CD1c-positive myeloid dendritic cell (primary cell): Measurements from ENCODE around the gene BTBD6.

ENCODE experiments used
- DNase-seq: peaks from one replicate; pipeline ENCODE4 v3.0.0-alpha.2; 2016; ENCODE audit errors: extremely low spot score

Gene BTBD6

GRCh38 chr14:105211086-105211757 is 37.1 kb upstream of the BTBD6 start:
- DNase-seq: no peak

- no peak for DNase-seq
These were observed 36.6 kb upstream of the BTBD6 start for GRCh38 chr14:105211758-105212089.

DNA sequence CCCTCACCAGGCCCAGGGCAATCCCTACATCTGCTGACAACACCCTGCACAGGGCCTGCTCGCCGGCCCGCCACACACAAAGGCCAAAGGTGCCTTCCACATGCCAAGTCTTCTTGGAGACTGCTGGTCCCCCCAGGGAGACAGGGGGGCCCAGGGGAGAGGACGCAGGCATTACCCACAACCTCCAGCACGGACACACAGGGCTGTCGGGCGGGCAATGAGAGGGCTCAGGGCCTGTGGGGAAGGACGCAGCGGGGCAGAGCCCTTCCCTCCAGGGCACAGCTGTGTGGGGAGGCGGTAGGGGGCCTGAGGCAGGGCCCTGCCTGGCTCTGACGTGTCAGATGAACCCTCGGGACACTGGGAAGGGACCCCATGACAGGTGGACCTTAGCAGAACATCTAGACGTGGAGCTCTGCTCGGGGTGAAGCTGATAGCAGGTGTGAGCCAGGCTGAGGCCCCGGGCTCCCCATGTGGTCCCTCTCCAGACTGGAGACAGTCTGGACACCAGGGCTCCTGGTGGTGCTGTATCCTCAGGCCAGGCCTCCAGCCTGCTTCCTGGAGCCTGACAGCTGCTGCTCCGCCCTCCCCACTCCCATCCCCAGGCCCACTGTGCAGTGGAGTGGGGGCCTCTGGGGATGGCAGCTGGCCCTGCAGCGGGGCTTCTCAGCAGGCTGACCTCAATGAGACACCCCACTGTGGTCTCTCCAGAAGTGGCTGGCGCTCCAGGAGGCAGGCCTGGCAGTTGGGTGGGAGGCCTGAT is 35.6 kb upstream of the BTBD6 start:
- no peak for DNase-seq

DNA sequence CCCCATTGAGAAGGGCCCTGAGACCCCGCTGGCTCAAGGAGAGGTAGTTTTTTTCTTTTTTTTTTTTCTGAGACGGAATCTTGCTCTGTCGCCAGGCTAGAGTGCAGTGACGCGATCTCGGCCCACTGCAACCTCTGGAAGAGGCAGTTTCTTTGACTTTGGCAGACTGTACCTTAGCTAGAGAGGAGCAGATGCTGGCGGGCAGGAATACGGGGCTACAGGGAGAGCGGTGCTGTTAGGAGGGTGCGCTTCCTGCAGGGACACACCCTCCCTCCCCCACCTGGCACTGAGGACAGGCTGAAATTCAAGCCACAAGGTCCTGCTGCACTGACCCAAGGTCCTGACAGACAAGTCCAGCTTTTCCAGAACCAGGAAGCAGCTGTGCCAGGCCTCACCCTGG is 35.0 kb upstream of the BTBD6 start:
- DNase-seq: no peak

GRCh38 chr14:105214324-105214915 is 33.9 kb upstream of the BTBD6 start:
- DNase-seq: no peak

GRCh38 chr14:105215602-105216001 is 32.7 kb upstream of the BTBD6 start:
- DNase-seq: no peak

GRCh38 chr14:105216490-105217247 is 31.7 kb upstream of the BTBD6 start:
- no peak for DNase-seq

- DNase-seq: no peak
These were observed 30.6 kb upstream of the BTBD6 start for GRCh38 chr14:105217774-105218173.

DNA sequence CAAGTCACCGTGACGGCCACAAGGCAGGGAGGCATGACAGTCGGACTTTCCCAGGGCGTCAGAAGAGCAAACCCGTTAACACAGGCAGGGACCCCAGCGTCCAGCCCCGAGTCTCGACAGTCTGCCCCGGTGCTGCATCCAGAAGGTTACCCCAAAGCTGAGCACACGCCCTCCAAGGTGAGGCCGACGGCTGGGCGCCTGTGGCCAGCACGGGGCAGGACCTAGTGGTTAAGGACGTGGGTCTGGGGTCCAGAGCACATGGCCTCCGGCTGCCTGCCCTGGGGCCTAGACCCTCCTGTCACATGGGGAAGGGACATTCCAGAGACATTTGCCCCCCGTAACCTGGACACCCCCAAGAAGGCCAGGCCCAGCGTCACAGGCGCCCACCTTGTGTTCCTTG is 29.7 kb upstream of the BTBD6 start:
- DNase-seq: no peak

DNA sequence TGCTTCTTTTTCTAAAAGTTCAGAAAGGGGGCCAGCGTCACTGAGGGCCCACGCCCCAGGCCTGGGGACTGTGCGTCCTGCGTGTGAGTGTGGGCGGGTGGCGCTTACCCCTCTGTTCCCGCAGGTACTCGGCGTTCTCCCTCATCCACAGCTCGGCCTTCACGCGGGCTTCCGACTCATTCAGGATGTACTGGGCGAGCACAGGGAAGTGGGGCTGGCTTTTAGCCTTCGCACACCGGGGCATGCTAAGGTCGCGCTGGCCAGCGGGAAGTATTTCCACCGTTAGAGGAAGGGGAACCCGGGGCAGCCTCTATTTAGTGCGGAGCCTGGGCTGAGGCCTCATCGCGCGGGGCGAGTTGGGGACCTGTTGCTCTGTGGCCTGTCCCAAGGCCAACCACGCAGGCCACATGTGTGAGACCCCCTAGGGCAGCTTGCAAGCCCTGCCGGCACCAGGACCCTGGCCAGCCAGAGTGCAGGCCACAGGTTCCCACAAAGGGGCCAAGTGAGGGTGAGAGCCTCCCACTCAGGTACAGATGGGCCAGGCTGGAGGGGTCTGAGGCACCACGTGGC is 29.2 kb upstream of the BTBD6 start:
- no peak for DNase-seq

DNA sequence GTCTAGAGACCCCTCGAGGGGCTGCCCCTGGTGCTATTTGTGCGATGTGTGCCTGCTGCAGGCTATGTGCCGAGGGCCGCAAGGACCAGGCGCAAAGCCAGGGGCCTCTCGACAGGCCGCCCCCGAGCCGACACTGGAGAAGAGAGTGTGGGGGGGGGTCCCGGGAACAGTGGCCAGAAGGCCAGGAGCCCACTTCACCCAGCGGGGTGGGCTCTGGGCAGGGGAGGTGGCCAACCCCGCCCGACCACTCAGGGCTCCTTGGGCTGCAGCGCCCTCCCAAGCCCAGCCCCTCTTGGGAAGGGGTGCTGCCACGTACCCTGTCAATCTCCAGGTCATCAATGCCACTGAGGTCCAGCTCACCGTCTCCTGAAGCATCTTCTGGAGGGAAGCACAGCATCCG is 28.6 kb upstream of the BTBD6 start:
- no peak for DNase-seq

DNA sequence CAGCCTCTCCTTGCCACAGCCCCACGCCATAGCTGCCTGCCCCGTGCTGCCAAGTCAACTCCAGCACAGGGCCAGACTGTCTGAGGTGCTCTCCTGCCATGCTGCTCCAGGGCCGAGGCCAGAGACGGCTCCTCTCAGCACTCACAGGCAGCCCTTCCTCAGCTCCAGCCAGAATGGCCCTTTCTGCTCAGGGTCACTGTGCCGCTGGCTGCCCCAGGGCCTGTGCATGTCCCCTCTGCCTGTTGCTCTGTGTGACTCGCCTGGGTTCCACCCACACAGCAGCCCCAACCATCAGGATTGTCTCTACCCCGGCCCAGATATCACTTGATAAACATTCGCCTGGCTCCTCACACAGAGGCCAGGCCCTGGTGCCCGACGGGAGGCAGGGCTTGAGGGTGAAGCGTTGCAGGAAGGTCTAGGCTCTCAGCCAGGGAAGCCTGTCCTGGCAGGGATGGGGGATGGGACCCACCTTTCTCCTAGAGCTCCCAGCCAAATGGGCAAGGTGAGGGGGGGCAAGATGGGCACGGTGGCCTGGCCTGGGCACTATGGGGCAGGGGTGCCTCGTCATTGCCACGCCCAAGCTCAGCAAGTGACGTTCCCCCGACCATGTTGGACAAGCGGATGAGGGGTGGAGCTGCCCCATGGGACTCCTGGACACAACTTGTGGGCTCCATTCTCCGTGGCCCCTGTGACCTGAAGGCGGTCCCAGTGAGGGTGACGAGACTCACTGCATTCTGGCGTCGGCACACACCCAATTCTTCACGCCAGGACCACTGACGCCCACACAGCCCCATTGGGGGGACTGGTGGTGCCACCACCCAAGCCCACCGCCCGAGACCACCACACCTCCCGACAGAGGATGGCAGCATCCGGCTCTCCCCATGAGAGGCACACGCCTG is 27.4 kb upstream of the BTBD6 start:
- no peak for DNase-seq

DNA sequence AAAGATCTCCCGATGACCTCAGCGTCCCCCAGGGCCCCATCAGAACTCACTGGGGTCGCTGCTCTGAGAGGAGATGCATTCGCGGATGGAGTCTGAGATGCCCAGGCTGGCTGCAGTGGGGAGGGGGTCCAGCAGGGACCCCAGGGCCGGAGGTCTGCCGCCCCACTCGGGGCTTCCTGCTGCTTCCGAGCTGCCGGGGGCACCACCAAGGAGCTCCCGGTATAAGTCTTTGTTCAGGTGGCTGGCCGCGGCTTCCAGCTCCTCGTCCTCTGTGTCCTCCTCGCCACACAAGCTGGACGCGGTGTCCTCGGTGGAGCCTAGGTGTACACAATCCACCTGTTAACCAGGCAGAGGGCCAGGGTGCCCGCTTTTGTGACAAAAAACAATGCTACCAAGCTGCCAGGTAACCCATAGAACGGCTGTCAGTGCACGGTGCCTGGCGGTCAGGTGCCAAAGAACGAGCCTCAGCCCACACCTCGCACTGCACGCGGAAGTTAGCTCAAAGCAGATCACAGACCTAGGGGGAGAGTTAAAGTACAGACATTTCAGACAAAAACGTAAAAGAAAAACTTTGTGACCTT is 26.6 kb upstream of the BTBD6 start:
- no peak for DNase-seq

GRCh38 chr14:105223260-105223659 is 25.1 kb upstream of the BTBD6 start:
- DNase-seq: no peak

- DNase-seq: no peak
These were observed 24.4 kb upstream of the BTBD6 start for GRCh38 chr14:105223770-105224544.

GRCh38 chr14:105224845-105225570 is 23.3 kb upstream of the BTBD6 start:
- no peak for DNase-seq

DNA sequence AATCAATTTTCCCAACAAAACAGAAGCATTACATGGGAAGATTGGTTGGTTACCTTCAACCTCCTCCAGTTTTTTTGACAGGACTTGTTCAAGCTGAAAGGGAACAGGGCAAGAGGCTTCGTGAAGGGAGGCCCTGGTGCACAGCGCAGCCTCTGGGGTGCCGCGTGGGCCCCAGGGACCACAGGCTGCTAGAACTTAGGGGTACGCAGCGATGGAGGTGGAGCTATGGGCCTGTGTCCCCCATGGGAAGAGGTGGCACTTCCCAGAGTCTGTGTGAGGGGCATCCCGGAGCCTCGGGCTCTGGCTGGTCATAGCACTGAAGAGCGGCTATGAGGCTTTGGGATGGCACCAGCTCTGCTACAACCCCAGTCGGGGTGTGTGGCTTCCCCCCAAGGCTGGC is 22.1 kb upstream of the BTBD6 start:
- no peak for DNase-seq

DNA sequence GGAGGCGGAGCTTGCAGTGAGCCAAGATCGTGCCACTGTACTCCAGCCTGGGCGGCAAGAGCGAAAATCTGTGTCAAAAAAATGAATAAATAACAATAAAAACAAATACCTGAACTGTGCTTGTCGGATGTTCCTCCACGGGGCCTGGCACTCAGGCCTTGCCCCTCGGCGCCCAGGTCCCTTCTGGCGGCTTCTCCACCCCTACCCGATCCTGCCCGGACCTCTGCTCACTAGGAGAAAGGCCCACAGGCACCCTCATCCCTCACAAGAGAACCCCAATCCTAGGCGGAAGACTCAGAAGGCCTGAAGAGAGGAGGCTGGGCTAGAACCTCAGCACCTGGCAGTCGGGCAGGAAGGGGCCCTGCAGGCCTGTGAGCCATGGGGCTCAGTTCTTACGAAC is 21.0 kb upstream of the BTBD6 start:
- no peak for DNase-seq

DNA sequence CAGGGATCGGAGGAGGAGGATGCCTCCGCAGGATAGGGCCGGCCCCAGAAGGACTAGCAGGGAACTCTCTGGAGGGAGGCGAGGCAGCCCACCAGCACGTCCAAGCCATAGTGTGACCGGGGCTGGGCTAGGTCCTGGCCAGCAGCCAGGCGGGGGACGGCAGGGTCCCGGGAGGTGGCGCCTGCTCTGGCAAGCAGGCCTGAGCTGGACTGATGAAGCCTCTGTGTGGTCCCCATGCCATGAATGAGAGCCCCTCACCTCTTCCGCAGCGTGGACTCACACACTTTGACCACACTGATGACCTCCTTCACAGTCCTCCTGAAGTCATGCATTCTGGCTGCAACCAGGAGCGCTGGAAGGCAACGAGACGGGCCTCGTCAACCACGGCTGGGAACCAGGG is 19.8 kb upstream of the BTBD6 start:
- no peak for DNase-seq
